KMS-11 (cell line): ENCODE results near the gene MRGPRD.

Experiments used
- H2AFZ ChIP-seq: fragments of 200-600 bp; sonication (generic); 2 replicates; pipeline ENCODE4 v1.6.1; 2016; ENCODE audit warnings: antibody characterized with exemption, mixed run types, low read depth
- H3K27ac ChIP-seq: fragments of 200-600 bp; sonication (generic); 2 replicates; pipeline ENCODE4 v1.6.1; 2016; ENCODE audit warnings: mild to moderate bottlenecking, mixed run types
- H3K27me3 ChIP-seq: fragments of 200-600 bp; sonication (generic); 2 replicates; pipeline ENCODE4 v1.6.1; 2017; ENCODE audit warnings: mild to moderate bottlenecking, low read depth, mixed run types, moderate library complexity; ENCODE audit not compliant: insufficient read depth
- H3K36me3 ChIP-seq: fragments of 200-600 bp; sonication (generic); 2 replicates; pipeline ENCODE4 v1.6.1; 2017; ENCODE audit warnings: mild to moderate bottlenecking, mixed run types; ENCODE audit not compliant: insufficient read depth
- H3K4me1 ChIP-seq: fragments of 200-600 bp; sonication (generic); 2 replicates; pipeline ENCODE4 v1.6.1; 2016; ENCODE audit warnings: mild to moderate bottlenecking, low read depth, mixed run types; ENCODE audit not compliant: poor library complexity, severe bottlenecking
- H3K4me2 ChIP-seq: fragments of 200-600 bp; sonication (generic); 2 replicates; pipeline ENCODE4 v1.7.0; 2016; ENCODE audit warnings: mild to moderate bottlenecking, mixed run types
- H3K4me3 ChIP-seq: fragments of 200-600 bp; sonication (generic); IDR thresholded peaks from 2 replicates; pipeline ENCODE4 v1.6.1; 2017; ENCODE audit warnings: low read depth, low read length, mixed read lengths; ENCODE audit not compliant: insufficient read depth
- H3K79me2 ChIP-seq: fragments of 200-600 bp; sonication (generic); 2 replicates; pipeline ENCODE4 v1.6.1; 2016; ENCODE audit warnings: low read depth, mixed run types; ENCODE audit not compliant: insufficient read depth
- H3K9ac ChIP-seq: fragments of 200-600 bp; sonication (generic); 2 replicates; pipeline ENCODE4 v1.6.1; 2016; ENCODE audit warnings: mild to moderate bottlenecking, mixed run types
- H4K20me1 ChIP-seq: fragments of 200-600 bp; sonication (generic); 2 replicates; pipeline ENCODE4 v1.6.1; 2016; ENCODE audit warnings: mild to moderate bottlenecking, mixed run types; ENCODE audit not compliant: insufficient read depth
- CTCF ChIP-seq: fragments of 200-600 bp; sonication (generic); conservative IDR thresholded peaks from 2 replicates; pipeline ENCODE4 v1.6.1; 2017; ENCODE audit warnings: low read depth, mild to moderate bottlenecking, antibody characterized with exemption, low read length, moderate library complexity, mixed read lengths

The MRGPRD gene

GRCh38 chr11:68960294-68961071 lies 20.3 kb downstream of the MRGPRD start:
- no peaks in the 10 kb centered on the region for H3K36me3 ChIP-seq
- no peaks in the 10 kb centered on the region for H4K20me1 ChIP-seq
- H3K79me2 ChIP-seq: no peaks in the 10 kb centered on the region
- no peak overlapping the region for H3K9ac ChIP-seq
- no peaks in the 10 kb centered on the region for H3K27me3 ChIP-seq
- TF ChIP-seq CTCF: no peak
- H3K27ac ChIP-seq: no peak overlapping the region
- no peaks in the 10 kb centered on the region for H3K4me1 ChIP-seq
- no peak overlapping the region for H2AFZ ChIP-seq
- no peak overlapping the region for H3K4me2 ChIP-seq
- no peak overlapping the region for H3K4me3 ChIP-seq

- H3K79me2 ChIP-seq: no peaks in the 10 kb centered on the region
- H3K4me3 ChIP-seq: no peak overlapping the region
- no peak overlapping the region for H3K9ac ChIP-seq
- H4K20me1 ChIP-seq: no peaks in the 10 kb centered on the region
- H3K27ac ChIP-seq: no peak overlapping the region
- no peak overlapping the region for H2AFZ ChIP-seq
- H3K4me1 ChIP-seq: no peaks in the 10 kb centered on the region
- no peaks in the 10 kb centered on the region for H3K27me3 ChIP-seq
- H3K36me3 ChIP-seq: no peaks in the 10 kb centered on the region
- no peak overlapping the region for H3K4me2 ChIP-seq
- TF ChIP-seq CTCF: no peak
Measured at GRCh38 chr11:68959465-68960293, 21.1 kb downstream of the MRGPRD start.

GRCh38 chr11:68958211-68958610 lies 22.6 kb downstream of the MRGPRD start:
- Histone ChIP-seq H3K9ac (no peak overlapping the region), H3K27me3 (no peaks in the 10 kb centered on the region), H3K27ac (no peak overlapping the region), H2AFZ (no peak overlapping the region), H4K20me1 (no peaks in the 10 kb centered on the region), H3K79me2 (no peaks in the 10 kb centered on the region), H3K4me1 (no peaks in the 10 kb centered on the region), H3K4me2 (no peak overlapping the region), H3K4me3 (no peak overlapping the region), H3K36me3 (no peaks in the 10 kb centered on the region)
- TF ChIP-seq CTCF: no peak

- H3K27ac ChIP-seq: no peak overlapping the region
- H3K9ac ChIP-seq: no peak overlapping the region
- no peaks in the 10 kb centered on the region for H4K20me1 ChIP-seq
- no peak for TF ChIP-seq CTCF
- no peaks in the 10 kb centered on the region for H3K36me3 ChIP-seq
- H3K4me3 ChIP-seq: no peak overlapping the region
- H3K4me2 ChIP-seq: no peak overlapping the region
- no peak overlapping the region for H2AFZ ChIP-seq
- H3K27me3 ChIP-seq: no peaks in the 10 kb centered on the region
- H3K4me1 ChIP-seq: no peaks in the 10 kb centered on the region
- H3K79me2 ChIP-seq: no peaks in the 10 kb centered on the region
Measured at GRCh38 chr11:68956547-68957254, 24.1 kb downstream of the MRGPRD start.
